Femur (tissue), 1 donor: Measurements from ENCODE around the gene CRHR2.

Experiments used
- DNase-seq: peaks from one replicate; pipeline ENCODE4 v3.0.0-alpha.2; 2017

Gene CRHR2

GRCh38 chr7:30706316-30706715, 24.1 kb upstream of the CRHR2 start:
- no peak for DNase-seq

DNA sequence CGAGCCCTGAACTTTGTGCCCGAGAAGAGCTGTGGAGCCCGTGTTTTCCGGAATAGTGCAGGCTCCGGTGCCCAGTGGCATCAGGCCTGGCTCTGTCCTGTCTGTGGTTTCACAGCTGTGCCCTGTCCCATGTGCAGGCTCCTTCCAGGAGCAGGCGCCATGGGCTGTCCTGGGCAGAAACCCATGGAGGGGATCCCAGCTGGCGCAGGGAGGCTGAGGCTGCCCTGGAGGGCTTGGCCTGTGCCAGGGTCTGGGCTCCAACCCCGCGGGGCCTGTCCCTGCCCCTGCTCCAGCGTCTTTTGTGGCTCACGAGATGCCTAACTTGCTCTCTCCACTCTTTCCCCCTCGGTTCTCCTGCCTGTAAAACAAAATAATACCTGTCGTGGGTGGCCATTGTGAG, 23.3 kb upstream of the CRHR2 start:
- DNase-seq = no peak

- no peak for DNase-seq
These were observed 22.8 kb upstream of the CRHR2 start for GRCh38 chr7:30705008-30705407.

- no peak for DNase-seq
These were observed 21.5 kb upstream of the CRHR2 start for GRCh38 chr7:30703756-30704155.

DNA sequence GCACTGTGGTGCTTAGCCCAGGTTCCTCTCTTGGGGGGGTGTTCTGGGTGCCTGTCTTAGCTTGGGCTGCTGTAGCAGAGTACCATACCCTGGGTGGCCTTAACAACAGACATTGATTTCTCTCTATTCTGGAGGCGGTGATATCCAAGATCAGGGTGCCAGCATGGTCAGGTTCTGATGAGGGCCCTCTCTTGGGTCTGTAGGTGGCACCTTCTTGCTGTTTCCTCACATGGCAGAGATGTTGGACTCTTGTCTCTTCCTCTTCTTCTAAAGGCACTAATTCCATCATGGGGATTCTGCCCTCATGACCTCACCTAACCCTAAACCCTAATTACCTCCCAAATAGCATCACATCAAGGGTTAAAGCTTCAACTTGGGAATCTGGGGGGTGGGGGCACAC, 19.9 kb upstream of the CRHR2 start:
- DNase-seq = no peak

DNA sequence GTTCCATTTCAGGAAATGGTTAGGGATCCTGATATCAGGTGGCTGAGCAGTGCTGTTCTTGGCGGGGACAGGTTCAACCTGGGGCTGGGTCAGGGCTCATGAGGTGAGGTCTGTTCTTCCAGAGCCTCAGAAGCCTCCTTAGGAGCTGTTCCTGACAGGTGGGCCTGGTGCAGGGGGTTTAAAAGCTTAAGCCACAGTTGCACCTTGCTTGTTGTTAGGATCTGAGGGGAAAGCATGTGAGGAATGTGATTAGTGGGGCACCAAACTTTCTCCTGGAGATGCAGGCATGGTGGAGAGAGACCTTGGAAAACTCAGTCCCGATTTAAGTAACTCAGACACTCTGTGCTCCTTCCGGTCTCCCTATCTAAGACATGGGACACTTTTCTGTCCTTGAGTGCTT, 18.7 kb upstream of the CRHR2 start:
- DNase-seq = no peak

GRCh38 chr7:30699706-30700495, 17.6 kb upstream of the CRHR2 start:
- peak; percentile 34 for DNase-seq

- DNase-seq = no peak
These were observed 16.2 kb upstream of the CRHR2 start for GRCh38 chr7:30698481-30698880.

GRCh38 chr7:30697719-30698460, 15.6 kb upstream of the CRHR2 start:
- DNase-seq = no peak

DNA sequence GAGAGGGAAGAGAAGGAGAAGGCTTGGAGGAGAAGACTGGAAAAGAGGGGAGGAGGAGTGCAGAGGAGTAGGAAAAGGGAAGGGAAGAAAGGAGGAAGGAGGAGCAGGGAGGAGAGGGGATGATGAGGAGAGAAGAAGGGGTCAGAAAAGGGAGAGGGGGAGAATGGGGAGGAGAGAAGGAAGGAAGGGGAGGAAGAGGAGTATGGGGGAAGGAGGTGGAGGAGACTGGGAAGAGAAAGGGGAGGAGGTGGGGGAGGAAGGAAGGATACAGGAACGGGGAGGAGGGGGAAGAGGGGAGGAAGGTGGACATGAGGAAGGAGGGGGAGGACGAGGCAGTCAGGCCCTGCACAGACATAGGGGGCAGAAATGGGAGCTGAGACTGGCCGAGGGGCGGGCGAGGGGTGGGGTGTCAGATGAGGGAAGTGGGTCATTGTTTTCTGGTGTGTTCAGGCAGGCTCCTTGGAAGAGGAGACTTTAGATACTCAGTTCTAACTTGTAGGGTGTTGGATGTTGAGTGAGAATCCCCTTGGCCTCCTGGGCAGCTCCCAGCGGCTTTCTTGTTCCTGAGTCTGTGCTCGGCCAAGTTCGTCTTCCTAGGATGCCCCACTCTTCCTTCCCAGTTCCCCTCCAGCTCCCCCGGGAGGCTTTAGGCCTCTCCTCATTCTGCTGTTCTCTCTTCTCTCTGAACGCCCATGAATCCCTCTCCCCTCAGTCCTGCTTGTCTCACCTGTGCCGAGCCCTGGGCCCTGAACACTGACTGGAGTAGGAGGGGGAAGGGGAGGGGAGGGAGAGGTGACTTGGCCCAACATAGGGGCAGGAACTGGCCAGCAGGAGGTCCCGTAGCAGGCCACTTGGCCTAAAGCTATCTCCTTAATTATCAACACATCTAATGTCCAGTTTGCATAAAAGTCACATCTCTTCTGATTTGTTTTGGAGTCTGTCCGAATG, 12.8 kb upstream of the CRHR2 start:
- DNase-seq = no peak

GRCh38 chr7:30694218-30694745, 12.0 kb upstream of the CRHR2 start:
- DNase-seq = peak; percentile 46

DNA sequence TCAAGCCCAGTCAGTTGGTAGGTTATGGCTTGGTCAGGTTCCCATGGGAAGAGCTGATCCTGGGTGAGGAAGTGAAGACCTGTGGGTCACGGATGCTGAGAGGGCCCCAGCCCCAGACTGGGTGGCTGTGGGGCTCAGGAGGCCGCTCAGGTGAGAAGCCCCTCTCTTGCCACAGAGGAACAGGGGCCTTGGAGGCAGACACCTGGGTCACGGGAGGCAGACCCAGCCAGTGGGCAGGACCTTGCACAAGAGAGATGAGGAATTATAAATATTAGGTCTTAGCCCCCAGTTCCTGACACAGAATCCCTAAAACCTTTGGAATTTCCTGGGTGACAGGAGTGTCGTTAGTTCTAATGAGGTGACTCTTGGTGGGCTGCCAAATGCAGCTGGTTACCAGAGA, 10.6 kb upstream of the CRHR2 start:
- no peak for DNase-seq

GRCh38 chr7:30692438-30692837, 10.2 kb upstream of the CRHR2 start:
- no peak for DNase-seq

- DNase-seq = no peak
These were observed 7.8 kb upstream of the CRHR2 start for GRCh38 chr7:30690011-30690410.

- DNase-seq = no peak
These were observed 6.5 kb upstream of the CRHR2 start for GRCh38 chr7:30688718-30689221.

GRCh38 chr7:30687604-30688003, 5.3 kb upstream of the CRHR2 start:
- DNase-seq = no peak

- DNase-seq = no peak
These were observed 2.1 kb upstream of the CRHR2 start for GRCh38 chr7:30684351-30684750.

DNA sequence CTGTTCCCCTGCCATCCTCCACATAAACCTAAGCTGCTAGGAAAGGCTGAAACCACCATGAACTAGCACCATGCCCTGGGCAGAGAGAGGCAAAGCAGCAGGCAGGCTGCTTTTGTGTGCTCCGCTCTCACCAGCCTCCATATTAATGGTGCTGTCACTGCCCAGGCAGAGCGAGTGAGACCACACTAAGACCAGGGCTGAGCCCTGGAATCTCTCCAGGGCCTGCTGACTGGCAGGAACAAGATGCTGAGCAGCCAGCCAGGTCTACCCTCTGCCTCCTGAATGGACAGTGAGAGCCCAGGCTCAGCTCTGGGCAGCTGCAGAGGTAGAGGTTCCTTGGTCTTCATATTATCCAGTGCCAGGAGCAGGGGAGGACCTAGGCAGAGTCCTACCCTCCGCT, 1.6 kb upstream of the CRHR2 start:
- no peak for DNase-seq

GRCh38 chr7:30683306-30683705, 1.1 kb upstream of the CRHR2 start:
- DNase-seq = no peak

DNA sequence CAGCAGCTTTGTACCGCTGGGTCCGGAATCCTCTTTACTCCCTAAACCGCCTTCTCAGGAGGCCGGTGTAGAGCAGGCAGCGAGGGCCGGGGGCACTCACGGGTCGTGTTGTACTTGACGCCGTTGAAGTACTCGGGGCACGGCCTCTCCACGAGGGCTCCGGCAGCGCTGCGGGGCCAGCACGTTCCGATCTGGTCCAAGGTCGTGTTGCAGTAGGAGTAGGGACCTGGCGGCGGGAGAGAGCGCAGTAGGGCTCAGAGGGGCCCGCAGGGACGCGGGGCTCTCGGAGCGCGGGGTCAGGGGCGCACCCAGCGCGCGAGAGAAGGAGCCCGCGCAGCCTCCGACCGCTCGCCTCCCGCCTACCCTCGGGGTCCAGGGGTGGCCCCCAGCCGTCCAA, 443 bp downstream of the CRHR2 start:
- DNase-seq = no peak

DNA sequence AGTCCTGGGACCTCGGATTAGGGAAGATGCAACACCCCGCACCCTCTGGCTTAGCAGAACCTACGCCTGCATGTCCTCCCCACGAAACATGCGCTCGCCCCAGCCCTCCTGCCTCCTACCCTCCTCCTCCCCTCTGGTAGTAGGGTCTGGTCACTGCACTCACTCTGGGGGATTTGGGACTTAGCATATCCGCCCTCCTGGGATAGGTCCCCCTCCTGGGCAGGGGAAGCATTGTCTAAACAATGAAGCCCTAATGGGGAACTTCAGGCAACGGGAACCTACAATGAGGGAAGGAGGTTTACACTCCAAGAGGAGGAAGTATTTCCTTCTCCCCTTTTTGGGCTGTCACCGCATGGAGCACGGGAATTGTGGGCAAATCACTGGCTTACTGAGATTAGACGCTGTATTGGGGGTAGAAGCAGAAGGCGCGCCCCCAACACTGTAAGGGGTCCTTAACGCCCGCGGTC, 892 bp downstream of the CRHR2 start:
- no peak for DNase-seq

- no peak for DNase-seq
These were observed 2.6 kb downstream of the CRHR2 start for GRCh38 chr7:30679664-30680063.

GRCh38 chr7:30678805-30679204, 3.5 kb downstream of the CRHR2 start:
- no peak for DNase-seq
